GM13977 (cell line): Measurements from ENCODE around the gene POU3F2.

Source experiments
- DNase-seq: peaks from one replicate; pipeline ENCODE4 v3.0.0; 2012; ENCODE audit warnings: low spot score
- in situ Hi-C: fragments of 300-500 bp; cut with MboI; formaldehyde crosslinking; loops from one replicate; pipeline ENCODE4 v1.12.0; 2022; ENCODE audit warnings: low sequenced_read_pairs, low pct_unique_long_range_greater_than_20kb, mixed read lengths, inconsistent platforms; ENCODE audit not compliant: unreplicated experiment
- TF ChIP-seq, protein P1 (sequence below): IDR thresholded peaks from 2 replicates; pipeline ENCODE4 v1.5.1; 2012; ENCODE audit warnings: mild to moderate bottlenecking, control low read depth; ENCODE audit not compliant: insufficient read depth; ENCODE audit errors: extremely low read depth, missing control alignments

The POU3F2 gene

GRCh38 chr6:98808541-98809210 is 25.7 kb upstream of the POU3F2 start:
- in situ Hi-C loops, result no loop called here
- TF ChIP-seq, protein P1, sequence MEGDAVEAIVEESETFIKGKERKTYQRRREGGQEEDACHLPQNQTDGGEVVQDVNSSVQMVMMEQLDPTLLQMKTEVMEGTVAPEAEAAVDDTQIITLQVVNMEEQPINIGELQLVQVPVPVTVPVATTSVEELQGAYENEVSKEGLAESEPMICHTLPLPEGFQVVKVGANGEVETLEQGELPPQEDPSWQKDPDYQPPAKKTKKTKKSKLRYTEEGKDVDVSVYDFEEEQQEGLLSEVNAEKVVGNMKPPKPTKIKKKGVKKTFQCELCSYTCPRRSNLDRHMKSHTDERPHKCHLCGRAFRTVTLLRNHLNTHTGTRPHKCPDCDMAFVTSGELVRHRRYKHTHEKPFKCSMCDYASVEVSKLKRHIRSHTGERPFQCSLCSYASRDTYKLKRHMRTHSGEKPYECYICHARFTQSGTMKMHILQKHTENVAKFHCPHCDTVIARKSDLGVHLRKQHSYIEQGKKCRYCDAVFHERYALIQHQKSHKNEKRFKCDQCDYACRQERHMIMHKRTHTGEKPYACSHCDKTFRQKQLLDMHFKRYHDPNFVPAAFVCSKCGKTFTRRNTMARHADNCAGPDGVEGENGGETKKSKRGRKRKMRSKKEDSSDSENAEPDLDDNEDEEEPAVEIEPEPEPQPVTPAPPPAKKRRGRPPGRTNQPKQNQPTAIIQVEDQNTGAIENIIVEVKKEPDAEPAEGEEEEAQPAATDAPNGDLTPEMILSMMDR, result no peak

DNA sequence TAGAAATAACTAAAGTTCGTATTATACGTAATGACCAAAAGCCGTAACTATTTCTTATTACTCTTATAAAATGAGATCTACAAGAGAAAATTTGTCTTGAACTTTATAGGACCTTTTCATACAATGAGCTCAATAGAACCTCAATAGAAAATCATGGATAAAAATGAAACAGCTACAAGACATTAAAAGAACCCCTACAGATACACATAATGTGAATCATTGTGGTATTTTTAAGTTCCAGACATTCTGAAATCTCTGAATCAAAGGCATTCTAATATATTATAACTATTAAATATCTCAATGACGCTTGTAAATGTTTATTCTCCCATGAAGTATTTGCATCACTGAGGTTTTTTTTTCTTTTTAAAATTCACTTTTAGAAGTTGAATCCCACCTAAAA is 22.2 kb upstream of the POU3F2 start:
- TF ChIP-seq, protein P1, result no peak
- no peak for DNase-seq
- in situ Hi-C loops, result no loop called here

More at GRCh38 chr6:98808541-98809210, 25.7 kb upstream of the POU3F2 start:
- DNase-seq, result no peak

GRCh38 chr6:98816799-98817198 is 17.6 kb upstream of the POU3F2 start:
- TF ChIP-seq, protein P1, result no peak
- in situ Hi-C loops, result no loop called here

GRCh38 chr6:98821756-98822405 is 12.5 kb upstream of the POU3F2 start:
- no peak for DNase-seq
- in situ Hi-C loops, result no loop called here
- TF ChIP-seq, protein P1, result no peak

More at GRCh38 chr6:98816799-98817198, 17.6 kb upstream of the POU3F2 start:
- no peak for DNase-seq

GRCh38 chr6:98823428-98824161 is 10.8 kb upstream of the POU3F2 start:
- TF ChIP-seq, protein P1, result no peak
- no peak for DNase-seq
- in situ Hi-C loops, result no loop called here

DNA sequence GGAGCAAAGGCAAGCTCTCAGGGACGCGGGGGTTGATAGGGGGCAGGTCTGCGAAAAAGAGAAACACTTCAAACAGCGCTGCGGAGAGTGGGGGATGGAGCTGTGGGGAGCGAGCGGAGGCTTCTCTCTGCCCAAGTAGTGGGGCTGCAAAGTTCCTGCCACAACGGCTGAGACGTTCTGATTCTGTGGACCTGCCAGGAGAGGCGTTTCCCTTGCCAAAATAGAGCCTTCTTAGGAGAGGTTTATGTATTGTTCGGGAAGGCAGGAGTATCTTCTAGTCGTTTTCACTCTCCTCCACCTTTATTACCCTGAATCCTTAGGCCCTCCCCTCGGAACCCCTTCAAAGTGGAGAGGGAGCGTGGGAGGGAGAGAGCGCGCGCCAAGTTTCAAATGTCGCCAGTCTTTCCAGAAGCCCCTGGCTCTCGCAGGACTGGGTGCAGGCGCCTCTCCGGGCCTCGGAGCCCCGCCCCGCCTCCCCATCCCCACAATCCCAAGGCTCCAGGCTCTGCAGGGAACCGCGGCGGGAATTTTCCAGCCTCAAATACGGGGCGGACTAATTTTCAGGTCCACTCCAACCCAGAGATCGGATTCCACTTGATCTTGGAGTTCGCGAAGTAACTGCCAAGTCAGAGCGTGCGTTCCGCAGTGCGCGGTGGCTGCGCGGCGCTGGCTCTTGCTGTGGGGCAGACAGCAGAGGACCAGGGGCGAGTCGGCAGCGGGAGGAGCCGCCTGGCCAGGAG is 10.0 kb upstream of the POU3F2 start:
- in situ Hi-C loops, result no loop called here
- TF ChIP-seq, protein P1, result no peak
- no peak for DNase-seq
